Cerebellar nuclear complex (tissue), 1 donor: Measurements from ENCODE around the gene LINC00237.

Source experiments
- DNase-seq, 2 experiments: peaks; one replicate each; lab custom pipeline; 2025; lab: John Stamatoyannopoulos, UW

Gene LINC00237

DNA sequence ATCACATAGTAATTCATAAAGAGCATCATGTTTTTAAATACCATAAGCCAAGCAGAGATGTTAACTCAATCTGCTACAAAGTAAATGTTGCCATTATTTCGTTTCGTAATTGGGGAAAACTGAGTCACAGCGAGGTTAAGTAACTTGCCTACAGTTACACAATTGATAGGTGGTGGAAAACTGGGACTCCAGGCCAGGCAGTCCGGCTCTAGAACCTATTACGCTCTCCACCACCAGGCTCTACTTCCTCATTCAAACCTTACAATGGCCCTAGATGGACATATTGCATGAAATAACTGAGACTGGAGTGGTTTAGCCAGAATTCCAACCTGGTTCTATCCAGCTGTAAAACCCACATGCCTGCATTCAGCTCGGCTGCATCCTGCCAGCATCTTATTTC is 58.2 kb downstream of the LINC00237 start:
- DNase-seq = no peak

DNA sequence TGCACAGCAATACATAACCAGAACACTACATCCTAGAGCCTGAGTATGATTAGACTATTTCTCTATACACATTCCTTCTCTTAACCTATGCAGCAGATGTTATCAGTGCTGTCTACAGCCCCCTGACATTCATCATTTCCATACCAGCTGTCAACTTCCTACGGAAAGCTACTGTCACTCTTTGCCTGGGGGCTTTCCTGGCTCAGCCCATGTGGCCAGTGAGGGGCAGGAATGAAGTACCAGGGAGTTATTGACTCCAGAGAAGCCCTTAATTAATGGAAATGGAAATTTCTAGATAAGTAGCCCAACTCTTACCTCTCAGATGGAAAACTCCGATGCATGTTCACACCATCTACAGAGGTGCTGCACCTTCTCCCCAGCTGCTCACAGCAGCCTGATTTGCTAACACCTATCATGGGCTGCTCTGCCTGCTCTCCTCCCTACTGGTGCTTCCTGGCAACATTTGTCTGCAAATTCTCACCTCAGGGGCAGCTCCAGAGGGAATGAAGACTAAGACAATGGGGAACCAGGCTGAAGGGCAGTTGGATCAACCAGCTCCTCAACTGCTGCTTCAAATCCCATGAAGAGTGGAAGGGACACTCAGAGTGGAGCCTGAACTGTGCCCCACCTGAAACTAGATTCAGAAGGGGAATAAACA is 59.6 kb downstream of the LINC00237 start:
- DNase-seq = no peak
